ENCODE measurements around the gene MCAM.

MCAM gene

DNA sequence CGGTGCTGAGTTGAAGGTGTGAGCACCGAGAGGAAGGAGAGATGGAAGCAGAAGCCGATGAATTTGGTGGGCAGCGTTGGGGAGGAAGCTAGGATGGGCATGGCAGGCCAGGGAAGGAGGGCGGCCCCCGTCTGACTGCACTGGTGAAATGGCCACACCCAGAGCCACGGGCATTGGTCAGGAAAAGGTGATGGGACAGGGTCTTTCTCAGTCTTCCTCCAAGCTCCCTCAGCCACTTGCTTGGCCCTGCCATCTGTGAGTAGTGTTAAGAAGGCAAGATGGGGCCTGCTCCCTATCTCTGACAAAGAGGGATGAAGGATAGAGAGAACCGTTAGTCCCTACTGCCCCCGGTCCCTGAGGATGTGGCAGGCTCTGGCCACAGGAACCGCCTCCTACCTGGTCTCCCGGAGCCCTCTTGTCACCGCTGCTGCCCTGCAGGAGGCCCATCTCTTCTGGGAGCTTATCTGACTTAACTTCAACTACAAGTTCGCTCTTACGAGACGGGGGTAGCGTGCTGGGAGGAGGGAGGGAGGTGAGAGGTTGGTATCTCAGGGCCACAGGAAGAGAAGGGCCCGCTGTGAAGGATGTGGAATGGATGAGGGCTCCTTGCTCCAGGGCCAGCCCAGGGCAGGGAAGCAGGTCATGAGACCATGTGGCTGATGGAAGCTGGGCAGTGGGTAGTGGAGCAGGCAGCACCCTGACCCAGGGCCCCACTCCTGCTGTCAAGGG lies 6.8 kb downstream of the MCAM start:
- Histone ChIP-seq H3K27ac (ENCODE audit: low read length) (no peak overlapping the region), H3K9me3 (ENCODE audit: insufficient read depth, low read depth, low read length) (no peaks in the 10 kb centered on the region), H3K9ac (ENCODE audit: low read depth, low read length) (no peak overlapping the region), H3K4me3 (ENCODE audit: low read length) (no peak overlapping the region), H3K27me3 (ENCODE audit: insufficient read depth, low read length) (peaks cover 11% of the 10 kb centered on the region), H3K36me3 (ENCODE audit: insufficient read depth, low read depth, low read length) (peaks cover 28% of the 10 kb centered on the region), H3K4me1 (ENCODE audit: insufficient read depth, low read length) (peaks cover 5% of the 10 kb centered on the region; the same call in 1 of the 2 replicates)

DNA sequence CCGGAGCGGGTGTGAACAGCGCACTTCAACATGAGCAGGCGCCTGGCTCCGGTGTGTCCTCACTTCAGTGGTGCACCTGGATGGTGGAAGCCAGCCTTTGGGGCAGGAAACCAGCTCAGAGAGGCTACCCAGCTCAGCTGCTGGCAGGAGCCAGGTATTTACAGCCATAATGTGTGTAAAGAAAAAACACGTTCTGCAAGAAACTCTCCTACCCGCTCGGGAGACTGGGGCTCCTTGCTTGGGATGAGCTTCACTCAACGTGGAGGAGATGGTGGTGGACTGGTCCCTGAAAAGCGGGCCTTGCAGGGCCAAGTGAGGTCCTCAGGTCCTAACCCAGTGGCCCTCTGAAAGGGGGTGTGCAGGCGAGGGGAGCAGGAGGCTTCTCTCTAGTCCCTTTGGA lies 7.5 kb downstream of the MCAM start:
- Histone ChIP-seq H3K4me1 (ENCODE audit: insufficient read depth, low read length) (peaks cover 5% of the 10 kb centered on the region; the same call in 1 of the 2 replicates), H3K9me3 (ENCODE audit: insufficient read depth, low read depth, low read length) (no peaks in the 10 kb centered on the region), H3K36me3 (ENCODE audit: insufficient read depth, low read depth, low read length) (peaks cover 35% of the 10 kb centered on the region), H3K27ac (ENCODE audit: low read length) (no peak overlapping the region), H3K27me3 (ENCODE audit: insufficient read depth, low read length) (peaks cover 4% of the 10 kb centered on the region; the same call in 1 of the 2 replicates), H3K4me3 (ENCODE audit: low read length) (no peak overlapping the region), H3K9ac (ENCODE audit: low read depth, low read length) (no peak overlapping the region)

DNA sequence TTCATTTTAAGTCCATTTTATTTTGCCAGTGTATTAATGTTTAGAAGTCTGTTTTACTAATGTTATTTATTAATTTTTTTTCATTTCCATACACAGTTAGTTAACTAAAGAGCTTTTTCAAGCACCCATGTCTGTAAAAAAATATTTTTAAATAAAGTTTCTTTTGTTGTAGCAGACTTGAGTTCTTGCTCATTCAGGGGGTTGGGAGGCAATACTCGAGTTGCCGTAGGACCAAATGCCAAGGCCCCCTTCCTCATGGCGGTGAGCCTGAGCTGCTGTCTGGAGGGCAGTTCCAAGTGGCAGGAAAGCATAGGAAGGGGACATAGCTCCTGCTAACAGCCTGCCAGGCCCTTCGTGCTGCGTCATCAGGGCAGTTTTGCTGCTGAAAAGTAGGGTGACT lies 9.0 kb downstream of the MCAM start:
- Histone ChIP-seq H3K4me3 (ENCODE audit: low read length) (no peak overlapping the region), H3K27ac (ENCODE audit: low read length) (no peak overlapping the region), H3K9ac (ENCODE audit: low read depth, low read length) (no peak overlapping the region), H3K36me3 (ENCODE audit: insufficient read depth, low read depth, low read length) (peaks cover 49% of the 10 kb centered on the region), H3K27me3 (ENCODE audit: insufficient read depth, low read length) (no peaks in the 10 kb centered on the region), H3K4me1 (ENCODE audit: insufficient read depth, low read length) (peaks cover 5% of the 10 kb centered on the region; the same call in 1 of the 2 replicates), H3K9me3 (ENCODE audit: insufficient read depth, low read depth, low read length) (no peaks in the 10 kb centered on the region)

DNA sequence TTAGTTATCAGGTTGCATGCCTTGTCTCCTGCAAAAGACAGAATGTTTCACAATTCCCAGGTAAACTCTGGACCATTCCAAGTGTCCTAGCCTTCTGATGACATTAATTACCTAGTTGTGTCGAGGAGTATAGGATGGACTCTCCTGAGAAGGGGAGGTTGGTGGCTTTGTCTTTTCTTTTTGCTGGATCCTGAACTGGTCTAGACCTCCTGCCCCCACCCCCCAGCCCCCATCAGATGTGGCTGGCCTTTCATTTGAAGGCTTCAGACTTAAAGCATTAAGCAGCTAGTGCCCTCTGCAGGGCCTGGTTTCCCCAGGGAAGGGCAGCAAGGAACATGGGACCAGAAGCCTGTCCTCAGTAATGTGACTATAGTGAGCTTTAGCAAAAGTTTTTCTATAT lies 9.7 kb downstream of the MCAM start:
- H3K9ac ChIP-seq (ENCODE audit: low read depth, low read length): no peak overlapping the region
- H3K36me3 ChIP-seq (ENCODE audit: insufficient read depth, low read depth, low read length): peaks cover 57% of the 10 kb centered on the region
- H3K4me3 ChIP-seq (ENCODE audit: low read length): no peak overlapping the region
- H3K27ac ChIP-seq (ENCODE audit: low read length): no peak overlapping the region
- H3K27me3 ChIP-seq (ENCODE audit: insufficient read depth, low read length): no peaks in the 10 kb centered on the region
- H3K4me1 ChIP-seq (ENCODE audit: insufficient read depth, low read length): peaks cover 5% of the 10 kb centered on the region; the same call in 1 of the 2 replicates
- no peaks in the 10 kb centered on the region for H3K9me3 ChIP-seq (ENCODE audit: insufficient read depth, low read depth, low read length)

DNA sequence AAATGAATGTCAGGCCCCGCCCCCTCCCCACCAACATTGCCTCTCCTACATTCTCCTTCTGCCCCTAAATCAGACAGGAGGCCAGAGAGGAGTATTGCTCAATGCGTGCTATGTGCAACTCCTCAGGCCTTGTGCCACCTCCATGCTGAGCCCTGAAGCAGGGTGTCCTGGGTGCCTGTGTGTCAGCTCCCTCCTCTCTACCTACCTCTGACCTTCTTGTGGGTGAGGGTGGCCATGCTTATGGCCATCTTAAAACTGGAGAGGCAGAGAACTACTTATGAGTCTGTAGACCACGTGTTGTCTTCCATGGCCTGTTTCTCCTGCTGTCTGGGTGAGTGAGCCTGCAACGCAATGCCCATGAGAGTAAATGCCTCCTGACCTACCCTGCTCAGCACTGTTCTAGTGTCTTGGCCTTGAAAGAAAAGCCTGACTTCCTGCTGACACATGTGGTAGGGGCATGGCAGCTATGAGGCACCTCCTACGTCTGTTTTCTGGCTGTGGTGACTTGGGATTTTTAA lies 10.5 kb downstream of the MCAM start:
- Histone ChIP-seq H3K9ac (ENCODE audit: low read depth, low read length) (no peak overlapping the region), H3K36me3 (ENCODE audit: insufficient read depth, low read depth, low read length) (peaks cover 65% of the 10 kb centered on the region), H3K9me3 (ENCODE audit: insufficient read depth, low read depth, low read length) (no peaks in the 10 kb centered on the region), H3K27me3 (ENCODE audit: insufficient read depth, low read length) (no peaks in the 10 kb centered on the region), H3K27ac (ENCODE audit: low read length) (no peak overlapping the region), H3K4me1 (ENCODE audit: insufficient read depth, low read length) (peaks cover 5% of the 10 kb centered on the region; the same call in 1 of the 2 replicates), H3K4me3 (ENCODE audit: low read length) (no peak overlapping the region)

DNA sequence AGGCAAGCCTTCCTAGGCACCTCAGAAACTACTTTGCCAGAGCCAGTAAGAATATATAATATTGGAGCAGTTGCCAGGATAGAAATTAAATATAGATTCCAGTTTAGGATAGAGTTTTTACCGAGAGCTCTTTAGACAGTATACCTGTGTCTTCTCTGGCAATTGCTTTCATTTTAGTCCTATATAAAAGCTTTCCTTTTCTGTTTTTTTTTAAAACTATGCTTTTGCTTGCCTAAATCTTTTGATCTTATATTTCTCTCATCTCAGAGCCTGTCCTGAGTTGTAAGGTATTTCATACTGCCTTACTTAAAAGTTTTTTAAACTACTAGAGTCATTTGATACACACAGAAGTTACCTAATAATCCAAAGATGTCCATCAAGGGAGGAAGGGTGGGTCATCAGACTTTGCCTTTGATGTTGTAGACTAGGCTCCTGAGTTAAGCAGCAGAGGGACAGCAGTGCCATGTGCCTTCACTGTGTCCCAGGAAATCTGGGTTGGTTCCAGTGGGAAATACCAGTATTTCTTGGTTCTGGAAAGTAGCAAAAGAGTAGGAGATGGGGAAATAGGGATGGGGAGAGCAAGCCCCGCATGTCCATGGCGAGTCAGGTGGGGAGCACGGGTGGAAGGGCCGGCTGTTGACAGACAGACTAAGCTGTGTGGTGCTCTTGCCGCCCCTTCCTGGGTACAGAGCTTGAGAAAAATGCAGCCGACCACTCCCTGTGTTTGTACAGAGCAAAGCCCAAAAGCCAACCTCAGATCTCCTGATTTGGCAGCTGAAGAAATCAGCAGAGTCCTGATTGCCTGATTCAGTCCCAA lies 11.2 kb downstream of the MCAM start:
- Histone ChIP-seq H3K27ac (ENCODE audit: low read length) (no peak overlapping the region), H3K9ac (ENCODE audit: low read depth, low read length) (no peak overlapping the region), H3K9me3 (ENCODE audit: insufficient read depth, low read depth, low read length) (no peaks in the 10 kb centered on the region), H3K4me3 (ENCODE audit: low read length) (no peak overlapping the region), H3K27me3 (ENCODE audit: insufficient read depth, low read length) (no peaks in the 10 kb centered on the region), H3K4me1 (ENCODE audit: insufficient read depth, low read length) (peaks cover 5% of the 10 kb centered on the region; the same call in 1 of the 2 replicates), H3K36me3 (ENCODE audit: insufficient read depth, low read depth, low read length) (peaks cover 71% of the 10 kb centered on the region)

DNA sequence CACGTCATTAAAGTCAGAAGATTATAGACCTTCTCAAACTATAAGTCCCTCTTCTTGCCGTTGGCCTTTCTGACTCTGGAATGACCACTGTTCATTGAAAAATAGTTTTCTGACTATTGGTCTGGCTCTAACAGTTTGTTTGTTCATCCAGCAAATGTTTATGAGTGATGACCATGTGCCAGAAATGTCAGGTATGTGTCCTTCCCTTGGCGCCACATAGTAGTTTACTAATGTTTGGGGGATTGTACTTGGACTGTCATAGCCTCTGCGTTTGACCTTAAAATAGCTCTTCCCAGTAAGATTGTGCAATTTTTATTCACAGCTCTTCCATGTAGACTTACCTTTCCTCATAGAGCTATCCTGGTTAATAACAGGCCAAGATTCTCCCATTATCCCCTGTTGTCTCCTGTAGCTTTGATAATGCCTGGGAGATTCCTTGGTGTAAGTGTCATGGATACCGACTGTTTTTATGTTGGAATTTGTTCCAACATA lies 13.7 kb downstream of the MCAM start:
- Histone ChIP-seq H3K9ac (ENCODE audit: low read depth, low read length) (no peak overlapping the region), H3K27me3 (ENCODE audit: insufficient read depth, low read length) (no peaks in the 10 kb centered on the region), H3K4me3 (ENCODE audit: low read length) (no peak overlapping the region), H3K36me3 (ENCODE audit: insufficient read depth, low read depth, low read length) (peaks cover 88% of the 10 kb centered on the region), H3K4me1 (ENCODE audit: insufficient read depth, low read length) (peaks cover 5% of the 10 kb centered on the region; the same call in 1 of the 2 replicates), H3K9me3 (ENCODE audit: insufficient read depth, low read depth, low read length) (no peaks in the 10 kb centered on the region), H3K27ac (ENCODE audit: low read length) (no peak overlapping the region)

DNA sequence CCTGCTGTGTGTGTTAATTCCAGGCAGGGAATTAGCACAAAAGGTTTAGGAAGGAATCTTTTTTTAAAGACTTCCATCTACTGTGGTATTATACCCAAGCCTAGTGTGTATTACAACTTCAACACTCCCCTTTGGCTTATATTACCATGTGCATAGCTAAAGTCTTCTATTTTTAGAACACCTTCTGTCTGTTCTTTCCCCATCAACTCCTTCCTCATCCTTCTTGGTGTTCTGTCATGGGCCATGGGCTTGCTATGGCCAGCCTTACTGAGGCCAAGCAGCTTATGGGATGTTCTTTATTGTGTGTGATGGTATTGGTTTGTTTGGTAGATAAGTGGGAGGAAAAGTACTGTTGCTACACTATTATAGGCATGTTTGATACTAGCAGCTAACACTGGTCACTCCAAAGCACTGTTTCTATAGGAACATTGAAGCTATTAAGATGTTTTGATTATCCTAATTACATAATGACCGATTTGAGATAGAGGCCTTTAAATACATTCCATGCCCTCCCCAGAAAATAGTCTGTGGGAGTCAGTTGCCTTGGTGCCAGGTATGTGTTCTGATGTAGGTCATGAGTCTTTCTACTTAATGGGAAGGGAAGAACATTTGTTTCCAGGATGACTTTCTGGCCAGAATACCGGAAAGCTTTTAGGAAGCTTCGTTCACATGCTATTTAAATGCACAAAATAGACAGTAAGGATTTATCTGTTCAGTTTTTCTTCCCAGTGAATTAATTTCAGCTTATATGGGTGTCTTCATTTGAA lies 16.5 kb downstream of the MCAM start:
- Histone ChIP-seq H3K4me3 (ENCODE audit: low read length) (no peak overlapping the region), H3K27me3 (ENCODE audit: insufficient read depth, low read length) (no peaks in the 10 kb centered on the region), H3K27ac (ENCODE audit: low read length) (no peak overlapping the region), H3K9me3 (ENCODE audit: insufficient read depth, low read depth, low read length) (no peaks in the 10 kb centered on the region), H3K4me1 (ENCODE audit: insufficient read depth, low read length) (no peaks in the 10 kb centered on the region), H3K36me3 (ENCODE audit: insufficient read depth, low read depth, low read length) (peaks cover 95% of the 10 kb centered on the region), H3K9ac (ENCODE audit: low read depth, low read length) (no peak overlapping the region)

DNA sequence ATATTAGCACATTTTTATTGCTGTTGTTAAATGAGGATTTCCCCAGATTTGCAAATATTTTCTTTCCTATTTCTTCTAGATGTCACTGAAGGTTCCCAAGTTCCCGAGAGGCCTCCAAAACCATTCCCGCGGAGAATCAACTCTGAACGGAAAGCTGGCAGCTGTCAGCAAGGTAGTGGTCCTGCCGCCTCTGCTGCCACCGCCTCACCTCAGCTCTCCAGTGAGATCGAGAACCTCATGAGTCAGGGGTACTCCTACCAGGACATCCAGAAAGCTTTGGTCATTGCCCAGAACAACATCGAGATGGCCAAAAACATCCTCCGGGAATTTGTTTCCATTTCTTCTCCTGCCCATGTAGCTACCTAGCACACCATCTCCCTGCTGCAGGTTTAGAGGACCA lies 17.5 kb downstream of the MCAM start:
- H3K27ac ChIP-seq (ENCODE audit: low read length): no peak overlapping the region
- H3K36me3 ChIP-seq (ENCODE audit: insufficient read depth, low read depth, low read length): peaks cover 85% of the 10 kb centered on the region
- H3K27me3 ChIP-seq (ENCODE audit: insufficient read depth, low read length): no peaks in the 10 kb centered on the region
- no peak overlapping the region for H3K9ac ChIP-seq (ENCODE audit: low read depth, low read length)
- no peaks in the 10 kb centered on the region for H3K4me1 ChIP-seq (ENCODE audit: insufficient read depth, low read length)
- no peaks in the 10 kb centered on the region for H3K9me3 ChIP-seq (ENCODE audit: insufficient read depth, low read depth, low read length)
- no peak overlapping the region for H3K4me3 ChIP-seq (ENCODE audit: low read length)

DNA sequence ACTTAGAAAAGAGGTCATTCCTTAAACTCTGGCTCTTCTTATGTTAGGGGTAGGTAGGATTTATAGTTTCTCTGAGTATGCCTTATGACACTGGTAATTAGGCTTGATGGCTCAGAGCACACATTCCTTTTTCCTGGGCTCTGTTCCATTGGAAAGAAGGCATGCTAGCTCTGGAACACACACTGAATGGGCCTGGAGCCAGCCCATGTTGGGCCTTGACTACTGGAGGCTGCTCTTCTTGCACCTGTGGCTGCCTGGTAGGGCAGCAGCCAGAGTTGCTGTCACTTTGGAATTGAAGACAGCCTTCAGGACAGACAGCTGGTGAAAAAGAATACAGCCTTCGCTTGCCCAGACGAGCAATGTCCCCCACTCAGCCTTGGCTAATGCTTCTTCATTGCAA lies 18.2 kb downstream of the MCAM start:
- Histone ChIP-seq H3K9ac (ENCODE audit: low read depth, low read length) (no peak overlapping the region), H3K27ac (ENCODE audit: low read length) (no peak overlapping the region), H3K9me3 (ENCODE audit: insufficient read depth, low read depth, low read length) (no peaks in the 10 kb centered on the region), H3K4me3 (ENCODE audit: low read length) (no peak overlapping the region), H3K4me1 (ENCODE audit: insufficient read depth, low read length) (no peaks in the 10 kb centered on the region), H3K27me3 (ENCODE audit: insufficient read depth, low read length) (no peaks in the 10 kb centered on the region), H3K36me3 (ENCODE audit: insufficient read depth, low read depth, low read length) (peaks cover 78% of the 10 kb centered on the region)

DNA sequence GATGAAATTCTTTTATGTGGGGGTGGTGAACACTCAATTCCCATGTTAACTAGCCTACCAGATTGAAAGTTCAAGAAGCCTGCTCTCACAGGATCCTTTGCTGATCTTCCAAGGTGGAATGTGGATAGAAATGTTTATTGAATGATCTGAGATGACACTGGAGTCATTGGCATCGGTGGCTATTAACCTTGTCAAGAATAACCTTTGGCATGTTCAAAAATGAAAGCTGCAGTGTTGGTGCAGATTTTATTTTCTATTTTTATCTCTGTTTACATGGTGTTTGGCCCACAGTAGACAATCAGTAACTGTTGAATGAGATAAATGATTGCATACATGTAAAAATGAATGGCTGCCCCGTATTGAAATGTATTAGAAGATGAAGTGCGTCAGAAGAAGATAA lies 19.0 kb downstream of the MCAM start:
- no peaks in the 10 kb centered on the region for H3K27me3 ChIP-seq (ENCODE audit: insufficient read depth, low read length)
- no peaks in the 10 kb centered on the region for H3K4me1 ChIP-seq (ENCODE audit: insufficient read depth, low read length)
- no peak overlapping the region for H3K4me3 ChIP-seq (ENCODE audit: low read length)
- peaks cover 70% of the 10 kb centered on the region for H3K36me3 ChIP-seq (ENCODE audit: insufficient read depth, low read depth, low read length)
- no peaks in the 10 kb centered on the region for H3K9me3 ChIP-seq (ENCODE audit: insufficient read depth, low read depth, low read length)
- H3K9ac ChIP-seq (ENCODE audit: low read depth, low read length): no peak overlapping the region
- H3K27ac ChIP-seq (ENCODE audit: low read length): no peak overlapping the region

Measured in iPS-20b (cell line).